ENCODE data around the gene GARIN5B. TPM values are rescaled to one million over a fixed set of nuclear protein-coding genes. Genes with fewer than 3 reads are reported as not detected.

Gene GARIN5B
- total RNA-seq, 1 experiment from 2014 or later, result not detected

DNA sequence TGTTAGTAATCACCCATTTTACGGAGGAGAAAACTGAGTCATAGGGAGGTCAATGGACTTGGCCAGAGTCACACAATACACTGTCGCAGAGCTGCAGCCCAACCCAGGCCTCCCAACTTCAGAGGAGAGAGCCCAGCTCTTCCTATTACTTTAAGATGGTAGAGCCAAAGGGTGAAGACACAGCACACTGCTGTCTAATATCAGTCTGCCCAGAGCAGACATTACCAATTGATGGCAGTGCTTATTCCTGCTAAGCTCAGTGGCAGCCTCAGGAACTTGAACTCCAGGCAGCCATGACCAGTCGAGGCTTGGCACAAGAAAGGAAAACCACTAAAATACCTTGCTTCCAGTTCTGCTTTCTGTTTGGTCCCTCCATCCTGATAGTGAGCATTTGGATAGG, 56.3 kb downstream of the GARIN5B start:
- Histone ChIP-seq H3K4me3 (ENCODE audit: low read length) (no peak overlapping the region), H3K27ac (ENCODE audit: low read length) (no peak overlapping the region), H3K4me2 (ENCODE audit: low read length) (no peak overlapping the region), H3K9ac (ENCODE audit: low read length) (no peak overlapping the region), H3K9me2 (replicated peaks; ENCODE audit: low read length) (no peaks in the 10 kb centered on the region), H3K79me2 (ENCODE audit: low read length) (no peaks in the 10 kb centered on the region), H3K4me1 (ENCODE audit: insufficient read depth, low read length) (peaks cover 3% of the 10 kb centered on the region; the same call in 1 of the 2 replicates), H3K27me3 (ENCODE audit: low read length) (no peaks in the 10 kb centered on the region), H3K9me3 (ENCODE audit: low read length) (no peaks in the 10 kb centered on the region), H4K20me1 (ENCODE audit: low read length) (no peaks in the 10 kb centered on the region), H2AFZ (ENCODE audit: low read length) (no peak overlapping the region), H3K36me3 (ENCODE audit: low read depth, low read length) (no peaks in the 10 kb centered on the region), H3F3A (ENCODE audit: low read length, unreplicated experiment) (no peaks in the 10 kb centered on the region)
- ChIA-PET CTCF (interaction anchor here (1.8 kb wide), 1 partner anchor 32 kb away, joined by 5 read pairs; the partner anchor contains the start of gene KMT5C), POLR2A (ENCODE audit: unreplicated experiment) (no interaction called here)
- ATAC-seq (no peak), DNase-seq (no peak)
- TF ChIP-seq EZH2 (IDR thresholded peaks at IDR 0.05; ENCODE audit: low read length, unreplicated experiment), result no peak
- no peak for TF ChIP-seq EZH2phosphoT487 (IDR thresholded peaks at IDR 0.05; ENCODE audit: borderline replicate concordance, low read length)
- TF ChIP-seq, protein P1, sequence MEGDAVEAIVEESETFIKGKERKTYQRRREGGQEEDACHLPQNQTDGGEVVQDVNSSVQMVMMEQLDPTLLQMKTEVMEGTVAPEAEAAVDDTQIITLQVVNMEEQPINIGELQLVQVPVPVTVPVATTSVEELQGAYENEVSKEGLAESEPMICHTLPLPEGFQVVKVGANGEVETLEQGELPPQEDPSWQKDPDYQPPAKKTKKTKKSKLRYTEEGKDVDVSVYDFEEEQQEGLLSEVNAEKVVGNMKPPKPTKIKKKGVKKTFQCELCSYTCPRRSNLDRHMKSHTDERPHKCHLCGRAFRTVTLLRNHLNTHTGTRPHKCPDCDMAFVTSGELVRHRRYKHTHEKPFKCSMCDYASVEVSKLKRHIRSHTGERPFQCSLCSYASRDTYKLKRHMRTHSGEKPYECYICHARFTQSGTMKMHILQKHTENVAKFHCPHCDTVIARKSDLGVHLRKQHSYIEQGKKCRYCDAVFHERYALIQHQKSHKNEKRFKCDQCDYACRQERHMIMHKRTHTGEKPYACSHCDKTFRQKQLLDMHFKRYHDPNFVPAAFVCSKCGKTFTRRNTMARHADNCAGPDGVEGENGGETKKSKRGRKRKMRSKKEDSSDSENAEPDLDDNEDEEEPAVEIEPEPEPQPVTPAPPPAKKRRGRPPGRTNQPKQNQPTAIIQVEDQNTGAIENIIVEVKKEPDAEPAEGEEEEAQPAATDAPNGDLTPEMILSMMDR (conservative IDR thresholded peaks at IDR 0.05; ENCODE audit: low read depth, low read length), result no peak
- BruUV-seq (replicated peaks), result no TSS peak
- intact Hi-C loops (cut with micrococcal nuclease), result no loop called here

DNA sequence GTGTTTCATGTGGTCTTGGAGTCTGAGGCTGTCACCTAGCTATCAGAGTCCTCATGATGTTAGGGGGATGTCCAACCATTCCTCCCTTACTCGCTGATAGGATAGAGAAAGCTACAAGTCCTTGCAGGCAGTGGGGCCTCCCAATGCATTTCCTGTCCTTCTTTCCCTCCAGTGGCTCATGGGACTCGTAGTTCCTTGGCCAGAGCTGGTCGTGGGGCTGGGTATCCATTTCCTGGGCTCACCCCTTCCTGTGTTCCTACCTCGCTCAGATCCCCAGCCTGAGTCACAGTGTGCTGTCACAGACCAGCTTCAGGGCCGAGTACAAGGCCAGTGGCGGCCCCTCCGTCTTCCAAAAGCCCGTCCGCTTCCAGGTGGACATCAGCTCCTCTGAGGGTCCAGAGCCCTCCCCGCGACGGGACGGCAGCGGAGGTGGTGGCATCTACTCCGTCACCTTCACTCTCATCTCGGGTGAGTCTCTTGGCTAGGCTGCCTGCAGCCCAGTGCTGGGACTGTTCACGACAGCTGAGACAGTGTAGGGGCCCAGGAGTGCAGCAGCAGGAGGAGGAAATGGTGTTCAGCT, 57.0 kb downstream of the GARIN5B start:
- H2AFZ ChIP-seq (ENCODE audit: low read length), result no peak overlapping the region
- no peaks in the 10 kb centered on the region for H3K27me3 ChIP-seq (ENCODE audit: low read length)
- H3K9ac ChIP-seq (ENCODE audit: low read length), result no peak overlapping the region
- H3K27ac ChIP-seq (ENCODE audit: low read length), result no peak overlapping the region
- no peaks in the 10 kb centered on the region for H4K20me1 ChIP-seq (ENCODE audit: low read length)
- intact Hi-C loops (cut with micrococcal nuclease), result no loop called here
- H3K9me3 ChIP-seq (ENCODE audit: low read length), result no peaks in the 10 kb centered on the region
- ATAC-seq, result no peak
- H3K4me1 ChIP-seq (ENCODE audit: insufficient read depth, low read length), result peaks cover 7% of the 10 kb centered on the region; the same call in 1 of the 2 replicates
- H3K36me3 ChIP-seq (ENCODE audit: low read depth, low read length), result no peaks in the 10 kb centered on the region
- ChIA-PET POLR2A (ENCODE audit: unreplicated experiment) (no interaction called here), CTCF (interaction anchor here (1.8 kb wide), 1 partner anchor 33 kb away, joined by 5 read pairs; the partner anchor contains the start of gene KMT5C)
- peak; percentile 39 for DNase-seq
- no peaks in the 10 kb centered on the region for H3K79me2 ChIP-seq (ENCODE audit: low read length)
- no peak overlapping the region for H3K4me3 ChIP-seq (ENCODE audit: low read length)
- no peak overlapping the region for H3K4me2 ChIP-seq (ENCODE audit: low read length)
- no peaks in the 10 kb centered on the region for H3F3A ChIP-seq (ENCODE audit: low read length, unreplicated experiment)
- no TSS peak for BruUV-seq (replicated peaks)
- TF ChIP-seq EZH2phosphoT487 (IDR thresholded peaks at IDR 0.05; ENCODE audit: borderline replicate concordance, low read length), result no peak
- TF ChIP-seq, protein P1 (conservative IDR thresholded peaks at IDR 0.05; ENCODE audit: low read depth, low read length), result no peak
- TF ChIP-seq EZH2 (IDR thresholded peaks at IDR 0.05; ENCODE audit: low read length, unreplicated experiment), result no peak
- no peaks in the 10 kb centered on the region for H3K9me2 ChIP-seq (replicated peaks; ENCODE audit: low read length)

DNA sequence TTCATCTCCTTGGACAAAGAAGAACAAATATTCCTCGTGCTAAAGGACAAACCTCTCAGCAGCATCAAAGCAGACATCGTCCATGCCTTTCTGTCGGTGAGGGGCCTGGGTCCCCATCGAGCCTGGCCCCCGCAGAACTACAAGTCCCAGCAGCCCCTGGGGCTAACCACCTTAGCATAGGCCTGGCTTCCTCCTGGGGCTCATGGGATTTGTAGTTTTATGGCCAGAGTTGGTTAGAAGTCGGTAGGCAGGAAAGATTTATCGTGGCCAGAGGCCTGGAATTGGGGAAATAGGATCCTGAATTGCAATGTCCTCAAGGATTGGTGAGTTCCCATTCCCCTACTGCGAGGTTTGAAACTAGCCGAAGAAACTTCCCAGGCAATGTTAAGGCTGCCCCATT, 57.6 kb downstream of the GARIN5B start:
- Histone ChIP-seq H3K27me3 (ENCODE audit: low read length) (no peaks in the 10 kb centered on the region), H3F3A (ENCODE audit: low read length, unreplicated experiment) (no peaks in the 10 kb centered on the region), H3K27ac (ENCODE audit: low read length) (no peak overlapping the region), H4K20me1 (ENCODE audit: low read length) (no peaks in the 10 kb centered on the region), H3K9ac (ENCODE audit: low read length) (no peak overlapping the region), H3K4me3 (ENCODE audit: low read length) (no peak overlapping the region), H3K4me1 (ENCODE audit: insufficient read depth, low read length) (peaks cover 7% of the 10 kb centered on the region; the same call in 1 of the 2 replicates), H3K36me3 (ENCODE audit: low read depth, low read length) (no peaks in the 10 kb centered on the region), H3K9me3 (ENCODE audit: low read length) (no peaks in the 10 kb centered on the region), H3K4me2 (ENCODE audit: low read length) (no peak overlapping the region), H2AFZ (ENCODE audit: low read length) (no peak overlapping the region), H3K79me2 (ENCODE audit: low read length) (no peaks in the 10 kb centered on the region), H3K9me2 (replicated peaks; ENCODE audit: low read length) (no peaks in the 10 kb centered on the region)
- intact Hi-C loops (cut with micrococcal nuclease), result no loop called here
- DNase-seq (peak; percentile 56), ATAC-seq (peak; percentile 55)
- ChIA-PET CTCF (interaction anchor here (1.8 kb wide), 1 partner anchor 34 kb away, joined by 5 read pairs; the partner anchor contains the start of gene KMT5C), POLR2A (ENCODE audit: unreplicated experiment) (no interaction called here)
- no peak for TF ChIP-seq EZH2 (IDR thresholded peaks at IDR 0.05; ENCODE audit: low read length, unreplicated experiment)
- TF ChIP-seq, protein P1 (conservative IDR thresholded peaks at IDR 0.05; ENCODE audit: low read depth, low read length), result no peak
- no peak for TF ChIP-seq EZH2phosphoT487 (IDR thresholded peaks at IDR 0.05; ENCODE audit: borderline replicate concordance, low read length)
- no TSS peak for BruUV-seq (replicated peaks)

Measured in PC-3 (cell line).